H9 (cell line): ENCODE data around the gene CEP85L. TPM values are rescaled to one million over a fixed set of nuclear protein-coding genes. Genes with fewer than 3 reads are reported as not detected.
"Not testable (repeated sequence)": the region's sequence is repeated elsewhere in the genome, so short reads cannot be mapped to it uniquely, and the experiment has no call there.

Experiments used
- DNase-seq: peaks from one replicate; pipeline ENCODE4 v3.0.0-alpha.2; 2017
- H2AFZ ChIP-seq: one replicate; pipeline ENCODE4 v1.6.1; 2013; ENCODE audit warnings: mild to moderate bottlenecking, low read length, control low read depth, moderate library complexity
- H2AK5ac ChIP-seq: 2 replicates; pipeline ENCODE4 v1.6.1; 2013; ENCODE audit warnings: low read length, control low read depth, mixed read lengths; ENCODE audit not compliant: insufficient read length
- H2BK120ac ChIP-seq: one replicate; pipeline ENCODE4 v1.6.1; 2013; ENCODE audit warnings: low read depth, mild to moderate bottlenecking, low read length, control low read depth, inconsistent platforms; ENCODE audit not compliant: poor library complexity, severe bottlenecking
- H2BK12ac ChIP-seq: 2 replicates; pipeline ENCODE4 v1.6.1; 2013; ENCODE audit warnings: low read length, control low read depth, mixed read lengths, low read depth; ENCODE audit not compliant: insufficient read length
- H2BK15ac ChIP-seq: 2 replicates; pipeline ENCODE4 v1.6.1; 2013; ENCODE audit warnings: low read depth, low read length, control low read depth
- H2BK20ac ChIP-seq: one replicate; pipeline ENCODE4 v1.6.1; 2013; ENCODE audit warnings: low read depth, mild to moderate bottlenecking, low read length, control low read depth, inconsistent platforms; ENCODE audit not compliant: poor library complexity, severe bottlenecking
- H2BK5ac ChIP-seq: 2 replicates; pipeline ENCODE4 v1.6.1; 2013; ENCODE audit warnings: low read length, control low read depth, mixed read lengths; ENCODE audit not compliant: insufficient read length
- H3K14ac ChIP-seq: 2 replicates; pipeline ENCODE4 v1.6.1; 2013; ENCODE audit warnings: low read length, control low read depth; ENCODE audit not compliant: insufficient read depth
- H3K18ac ChIP-seq: 2 replicates; pipeline ENCODE4 v1.6.1; 2013; ENCODE audit warnings: low read depth, mild to moderate bottlenecking, mixed read lengths, low read length, control low read depth; ENCODE audit not compliant: insufficient read length
- H3K23ac ChIP-seq: 2 replicates; pipeline ENCODE4 v1.6.1; 2013; ENCODE audit warnings: low read length, control low read depth, mixed read lengths, low read depth; ENCODE audit not compliant: insufficient read length
- H3K23me2 ChIP-seq: 2 replicates; pipeline ENCODE4 v1.6.1; 2013; ENCODE audit warnings: low read depth, mild to moderate bottlenecking, mixed read lengths, low read length, control low read depth; ENCODE audit not compliant: insufficient read length, poor library complexity, severe bottlenecking
- H3K27ac ChIP-seq: 2 replicates; pipeline ENCODE4 v1.5.1; 2013; ENCODE audit warnings: low read length, control low read depth, mixed read lengths, low read depth; ENCODE audit not compliant: insufficient read length
- H3K27me3 ChIP-seq: 2 replicates; pipeline ENCODE4 v1.6.1; 2013; ENCODE audit warnings: low read length, control low read depth, inconsistent platforms; ENCODE audit not compliant: insufficient read depth
- H3K4ac ChIP-seq: 2 replicates; pipeline ENCODE4 v1.6.1; 2013; ENCODE audit warnings: low read depth, mild to moderate bottlenecking, control low read depth, inconsistent platforms, low read length, moderate library complexity
- H3K4me1 ChIP-seq: 2 replicates; pipeline ENCODE4 v1.6.1; 2013; ENCODE audit warnings: low read length, control low read depth, inconsistent platforms; ENCODE audit not compliant: insufficient read depth
- H3K4me2 ChIP-seq: 2 replicates; pipeline ENCODE4 v1.6.1; 2013; ENCODE audit warnings: low read length, control low read depth, mixed read lengths; ENCODE audit not compliant: insufficient read length, insufficient read depth
- H3K56ac ChIP-seq: 2 replicates; pipeline ENCODE4 v1.6.1; 2013; ENCODE audit warnings: low read depth, mild to moderate bottlenecking, mixed read lengths, low read length, control low read depth; ENCODE audit not compliant: insufficient read length
- H3K79me1 ChIP-seq: 2 replicates; pipeline ENCODE4 v1.6.1; 2013; ENCODE audit warnings: low read depth, mild to moderate bottlenecking, moderate library complexity, low read length, control low read depth, inconsistent platforms; ENCODE audit not compliant: insufficient read depth, poor library complexity, severe bottlenecking
- H3K79me2 ChIP-seq: 2 replicates; pipeline ENCODE4 v1.6.1; 2013; ENCODE audit warnings: low read length, control low read depth, inconsistent platforms; ENCODE audit not compliant: insufficient read depth
- H3K9ac ChIP-seq: 2 replicates; pipeline ENCODE4 v1.6.1; 2013; ENCODE audit warnings: low read length, control low read depth, mixed read lengths; ENCODE audit not compliant: insufficient read length; ENCODE audit errors: extremely low read depth
- H3K9me3 ChIP-seq: one replicate; pipeline ENCODE4 v1.6.1; 2013; ENCODE audit warnings: low read depth, low read length, inconsistent platforms; ENCODE audit not compliant: control insufficient read depth
- H3T11ph ChIP-seq: one replicate; pipeline ENCODE4 v1.6.1; 2013; ENCODE audit warnings: mild to moderate bottlenecking, low read length, control low read depth, inconsistent platforms
- H4K20me1 ChIP-seq: one replicate; pipeline ENCODE4 v1.6.1; 2013; ENCODE audit not compliant: control insufficient read depth, insufficient read length, insufficient read depth
- H4K5ac ChIP-seq: 2 replicates; pipeline ENCODE4 v1.6.1; 2013; ENCODE audit warnings: low read depth, mild to moderate bottlenecking, mixed read lengths, low read length, control low read depth; ENCODE audit not compliant: insufficient read length
- H4K8ac ChIP-seq: replicated peaks from 2 replicates; pipeline ENCODE4 v1.6.1; 2013; ENCODE audit warnings: low read length, control low read depth, mixed read lengths, low read depth; ENCODE audit not compliant: insufficient read length
- H4K91ac ChIP-seq: 2 replicates; pipeline ENCODE4 v1.6.1; 2013; ENCODE audit warnings: low read depth, mild to moderate bottlenecking, moderate library complexity, mixed read lengths, low read length, control low read depth; ENCODE audit not compliant: insufficient read length
- H3K27ac Mint-ChIP-seq, 3 experiments: 2 replicates in 2 of 3; 3 replicates in 1 of 3; pipeline ENCODE4 v1.8.0; 2020 to 2021; ENCODE audit warnings: mixed read lengths in 3 of 3, mild to moderate bottlenecking in 1 of 3, moderate library complexity in 1 of 3
- H3K27me3 Mint-ChIP-seq: 2 replicates; pipeline ENCODE4 v1.8.0; 2021; ENCODE audit warnings: low read depth, mild to moderate bottlenecking, moderate library complexity, mixed read lengths
- H3K36me3 Mint-ChIP-seq, 3 experiments: 2 replicates in 2 of 3; 3 replicates in 1 of 3; pipeline ENCODE4 v1.8.0; 2020 to 2021; ENCODE audit warnings: low read depth in 3 of 3, mixed read lengths in 3 of 3; ENCODE audit not compliant: insufficient read depth in 1 of 3
- H3K4me1 Mint-ChIP-seq, 2 experiments: 2 replicates each; pipeline ENCODE4 v1.8.0; 2020; ENCODE audit warnings: mixed read lengths in 2 of 2
- H3K4me3 Mint-ChIP-seq, 2 experiments: 2 replicates in 1 of 2; 3 replicates in 1 of 2; pipeline ENCODE4 v1.8.0; 2020 to 2021; ENCODE audit warnings: mild to moderate bottlenecking in 2 of 2, mixed read lengths in 2 of 2, moderate library complexity in 1 of 2
- H3K9me3 Mint-ChIP-seq, 2 experiments: 2 replicates in 1 of 2; 3 replicates in 1 of 2; pipeline ENCODE4 v1.8.0; 2020; ENCODE audit warnings: mild to moderate bottlenecking in 2 of 2, mixed read lengths in 2 of 2, moderate library complexity in 1 of 2
- WGBS: extraction: QIAGEN DNeasy Blood & Tissue Kit; methylation state at CpG from one replicate; pipeline ENCODE4 v1.1.7; 2013; ENCODE audit warnings: missing lambda C conversion rate, low lambda C conversion rate, mixed read lengths; ENCODE audit not compliant: insufficient read length; ENCODE audit errors: extremely low coverage; 5-methylcytosine and 5-hydroxymethylcytosine counted together
- total RNA-seq: library from RNA; stranded (reverse); gene quantifications from 2 replicates; pipeline ENCODE4 v1.2.1, GENCODE V29; 2021

Gene CEP85L
- total RNA-seq, 1 experiment from 2014 or later, result 3.8 TPM

- H4K20me1 ChIP-seq, H4K8ac ChIP-seq, H2BK5ac ChIP-seq, H3K4me1 Mint-ChIP-seq, H3K4me3 Mint-ChIP-seq, H3K27ac Mint-ChIP-seq, H3K79me2 ChIP-seq, H3K14ac ChIP-seq, H2BK120ac ChIP-seq, H3K36me3 Mint-ChIP-seq, H3K4me2 ChIP-seq, H3K9me3 ChIP-seq, H4K91ac ChIP-seq, H3K27ac ChIP-seq, H3K79me1 ChIP-seq, H3K4ac ChIP-seq, H4K5ac ChIP-seq, H2AFZ ChIP-seq, H3K18ac ChIP-seq, H3K9ac ChIP-seq, H3K27me3 Mint-ChIP-seq, H3K23me2 ChIP-seq, H2BK20ac ChIP-seq, H3T11ph ChIP-seq, H3K56ac ChIP-seq, H3K23ac ChIP-seq, H2BK12ac ChIP-seq, H2BK15ac ChIP-seq, H2AK5ac ChIP-seq, H3K4me1 ChIP-seq, H3K27me3 ChIP-seq: not testable (repeated sequence)
- peaks cover 13 to 18% of the 10 kb centered on the region in 2 experiments for H3K9me3 Mint-ChIP-seq
- WGBS, result no CpG with 5 or more reads among the region's 5 CpGs
- DNase-seq, result peak; percentile 64
These were observed 230.1 kb downstream of the CEP85L start for GRCh38 chr6:118421312-118421711.
